ENCODE measurements around the gene KIRREL3.

The KIRREL3 gene

GRCh38 chr11:126538071-126538470 lies 462.5 kb downstream of the KIRREL3 start:
- no peak for TF ChIP-seq CTCF (conservative IDR thresholded peaks at IDR 0.05; ENCODE audit: low read depth, low read length)
- no peak for DNase-seq (ENCODE audit: low read depth)
- H3K4me3 ChIP-seq (ENCODE audit: low read length), result no peak overlapping the region

DNA sequence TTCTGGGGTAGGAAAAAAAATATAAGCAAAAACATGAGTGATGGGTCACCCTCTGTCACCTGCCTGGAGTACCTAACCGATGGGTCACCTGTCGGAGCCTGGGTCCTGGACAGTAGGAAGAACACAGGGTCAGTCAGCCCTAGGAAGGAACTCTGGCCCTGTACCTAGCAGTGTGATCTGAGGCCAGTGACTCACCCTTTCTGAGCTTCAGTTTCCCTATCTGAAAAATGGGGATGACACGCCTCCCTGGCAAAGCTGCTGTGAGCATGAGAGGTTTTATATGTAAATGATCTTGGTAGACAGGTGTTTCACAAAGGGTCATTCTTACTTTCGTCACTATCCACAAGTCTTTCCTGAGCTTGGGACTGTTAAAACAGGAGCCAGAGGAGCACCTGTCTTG lies 463.1 kb downstream of the KIRREL3 start:
- no peak overlapping the region for H3K4me3 ChIP-seq (ENCODE audit: low read length)
- DNase-seq (ENCODE audit: low read depth), result no peak
- no peak for TF ChIP-seq CTCF (conservative IDR thresholded peaks at IDR 0.05; ENCODE audit: low read depth, low read length)

GRCh38 chr11:126534141-126534805 lies 466.3 kb downstream of the KIRREL3 start:
- no peak for TF ChIP-seq CTCF (conservative IDR thresholded peaks at IDR 0.05; ENCODE audit: low read depth, low read length)
- no peak for DNase-seq (ENCODE audit: low read depth)
- H3K4me3 ChIP-seq (ENCODE audit: low read length), result no peak overlapping the region

DNA sequence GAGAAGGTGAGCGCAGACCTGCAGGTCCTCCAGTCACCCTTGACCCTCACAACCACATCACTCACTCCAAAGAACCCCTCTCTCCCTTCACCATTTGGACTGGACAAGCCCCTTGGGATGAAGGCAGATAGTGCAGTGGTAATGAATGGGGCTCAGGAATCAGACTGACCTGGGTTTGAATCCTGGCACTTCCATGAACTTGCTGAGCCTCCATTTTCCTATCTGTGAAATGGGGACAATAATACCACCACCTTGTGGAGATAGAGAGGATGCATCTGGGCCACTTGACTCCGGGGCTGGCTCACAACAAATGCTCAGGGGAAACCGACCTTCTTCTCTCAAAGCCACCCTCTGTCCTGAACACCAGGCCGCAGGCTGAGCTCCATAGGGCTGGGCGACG lies 467.0 kb downstream of the KIRREL3 start:
- DNase-seq (ENCODE audit: low read depth), result no peak
- H3K4me3 ChIP-seq (ENCODE audit: low read length), result no peak overlapping the region
- no peak for TF ChIP-seq CTCF (conservative IDR thresholded peaks at IDR 0.05; ENCODE audit: low read depth, low read length)

DNA sequence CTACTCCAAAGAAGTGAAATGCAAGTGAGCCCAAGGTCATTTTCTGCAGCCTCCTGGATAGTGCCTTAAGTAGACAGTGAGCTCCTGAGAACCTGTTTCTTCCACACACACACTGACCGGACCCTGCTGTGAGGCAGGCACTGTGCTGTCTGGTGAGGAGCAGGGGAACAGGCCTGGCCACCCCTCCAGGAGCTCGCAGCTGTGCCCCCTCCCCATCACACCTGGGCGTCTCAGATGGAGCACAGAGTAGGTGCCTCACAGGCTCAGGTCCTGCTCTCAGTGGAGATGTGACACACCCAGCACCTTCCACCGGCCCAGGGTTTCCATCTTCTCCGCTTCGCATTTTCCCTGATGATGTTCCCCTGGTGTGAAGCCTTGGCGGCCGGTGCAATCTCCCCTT lies 470.2 kb downstream of the KIRREL3 start:
- no peak overlapping the region for H3K4me3 ChIP-seq (ENCODE audit: low read length)
- TF ChIP-seq CTCF (conservative IDR thresholded peaks at IDR 0.05; ENCODE audit: low read depth, low read length), result no peak
- no peak for DNase-seq (ENCODE audit: low read depth)

DNA sequence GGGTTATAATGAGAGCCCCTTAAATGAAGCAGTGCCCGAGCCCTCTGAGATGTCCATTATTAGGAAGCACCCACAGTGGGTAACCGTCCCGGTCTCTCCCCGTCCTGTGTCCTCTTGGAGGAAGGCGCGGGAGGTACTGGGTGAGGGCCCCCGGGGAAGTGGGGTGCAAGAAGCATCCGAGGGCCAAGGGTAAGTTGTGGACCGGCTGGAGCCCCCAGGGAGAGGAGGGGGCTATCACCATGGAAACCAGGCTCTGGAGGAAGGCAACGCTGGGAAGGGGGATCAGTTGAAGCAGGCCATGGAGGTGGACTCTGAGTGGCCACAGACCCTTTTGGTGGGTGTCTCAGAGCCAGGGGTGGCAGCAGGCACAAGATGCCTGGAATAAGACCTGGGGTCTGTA lies 471.5 kb downstream of the KIRREL3 start:
- no peak overlapping the region for H3K4me3 ChIP-seq (ENCODE audit: low read length)
- no peak for DNase-seq (ENCODE audit: low read depth)
- TF ChIP-seq CTCF (conservative IDR thresholded peaks at IDR 0.05; ENCODE audit: low read depth, low read length), result no peak

- no peak overlapping the region for H3K4me3 ChIP-seq (ENCODE audit: low read length)
- no peak for TF ChIP-seq CTCF (conservative IDR thresholded peaks at IDR 0.05; ENCODE audit: low read depth, low read length)
- DNase-seq (ENCODE audit: low read depth), result no peak
These were observed 472.5 kb downstream of the KIRREL3 start for GRCh38 chr11:126528075-126528474.
